Esophagus squamous epithelium (tissue), 4 donors: Measurements from ENCODE around the gene ZNF784.

ENCODE experiments used
- POLR2A ChIP-seq, 4 donors: fragments of 450-650 bp; IDR thresholded peaks; one replicate each; pipeline ENCODE4 v1.6.1; 2017; ENCODE audit warnings: antibody characterized with exemption in 4 of 4, mild to moderate bottlenecking in 4 of 4, moderate library complexity in 3 of 4
- TF ChIP-seq, protein P1 (sequence below), 6 experiments: fragments of 450-650 bp in 4 of 6; fragments of 200-600 bp in 2 of 6; sonication (generic) in 2 of 6; IDR thresholded peaks; one replicate each; pipeline ENCODE4 v1.5.1; 2016 to 2019; ENCODE audit warnings: antibody characterized with exemption in 6 of 6, mild to moderate bottlenecking in 4 of 6, moderate library complexity in 4 of 6

GRCh38 chr19:55578761-55579747 is 45.3 kb downstream of the ZNF784 start:
- TF ChIP-seq, protein P1, sequence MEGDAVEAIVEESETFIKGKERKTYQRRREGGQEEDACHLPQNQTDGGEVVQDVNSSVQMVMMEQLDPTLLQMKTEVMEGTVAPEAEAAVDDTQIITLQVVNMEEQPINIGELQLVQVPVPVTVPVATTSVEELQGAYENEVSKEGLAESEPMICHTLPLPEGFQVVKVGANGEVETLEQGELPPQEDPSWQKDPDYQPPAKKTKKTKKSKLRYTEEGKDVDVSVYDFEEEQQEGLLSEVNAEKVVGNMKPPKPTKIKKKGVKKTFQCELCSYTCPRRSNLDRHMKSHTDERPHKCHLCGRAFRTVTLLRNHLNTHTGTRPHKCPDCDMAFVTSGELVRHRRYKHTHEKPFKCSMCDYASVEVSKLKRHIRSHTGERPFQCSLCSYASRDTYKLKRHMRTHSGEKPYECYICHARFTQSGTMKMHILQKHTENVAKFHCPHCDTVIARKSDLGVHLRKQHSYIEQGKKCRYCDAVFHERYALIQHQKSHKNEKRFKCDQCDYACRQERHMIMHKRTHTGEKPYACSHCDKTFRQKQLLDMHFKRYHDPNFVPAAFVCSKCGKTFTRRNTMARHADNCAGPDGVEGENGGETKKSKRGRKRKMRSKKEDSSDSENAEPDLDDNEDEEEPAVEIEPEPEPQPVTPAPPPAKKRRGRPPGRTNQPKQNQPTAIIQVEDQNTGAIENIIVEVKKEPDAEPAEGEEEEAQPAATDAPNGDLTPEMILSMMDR (IDR thresholded peaks at IDR 0.05), result no peak
- no peak for TF ChIP-seq POLR2A (IDR thresholded peaks at IDR 0.05)
